Activated naive CD8-positive, alpha-beta T cell (primary cell): ENCODE measurements around the gene KCNK10.

Source experiments
- H3K27ac Mint-ChIP-seq: one replicate; pipeline ENCODE4 v1.8.0; 2021; ENCODE audit warnings: mixed read lengths
- H3K27me3 Mint-ChIP-seq: one replicate; pipeline ENCODE4 v1.8.0; 2021; ENCODE audit warnings: mixed read lengths
- H3K36me3 Mint-ChIP-seq: one replicate; pipeline ENCODE4 v1.8.0; 2021; ENCODE audit warnings: mixed read lengths
- H3K4me1 Mint-ChIP-seq: one replicate; pipeline ENCODE4 v1.8.0; 2021; ENCODE audit warnings: low read depth, mixed read lengths
- H3K4me3 Mint-ChIP-seq: one replicate; pipeline ENCODE4 v1.8.0; 2021; ENCODE audit warnings: mild to moderate bottlenecking, mixed read lengths
- H3K9me3 Mint-ChIP-seq: one replicate; pipeline ENCODE4 v1.8.0; 2021; ENCODE audit warnings: low read depth, mixed read lengths

Gene KCNK10

DNA sequence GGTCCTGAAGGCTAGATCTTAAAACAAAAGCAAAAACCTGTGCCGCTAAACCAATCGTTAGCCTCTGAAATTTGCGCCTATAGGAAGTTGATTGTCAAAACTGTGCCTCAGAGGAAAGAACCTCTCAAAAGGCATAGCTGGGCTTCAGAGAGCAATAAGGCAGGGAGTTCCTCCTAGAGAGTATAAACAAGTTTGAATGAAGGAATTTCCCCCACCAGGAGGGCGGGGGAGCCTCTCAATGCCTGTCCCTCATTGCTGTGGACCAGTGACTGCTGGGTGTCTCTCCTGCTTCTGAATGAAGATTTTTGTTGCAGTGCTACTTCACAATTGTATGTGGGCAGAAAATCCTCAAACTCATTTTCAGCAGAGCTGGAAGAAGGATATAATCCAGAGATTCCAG, 88.6 kb downstream of the KCNK10 start:
- H3K36me3 Mint-ChIP-seq: no peaks in the 10 kb centered on the region
- no peak overlapping the region for H3K27ac Mint-ChIP-seq
- H3K9me3 Mint-ChIP-seq: peaks cover 7% of the 10 kb centered on the region
- no peak overlapping the region for H3K4me3 Mint-ChIP-seq
- H3K4me1 Mint-ChIP-seq: no peaks in the 10 kb centered on the region
- peaks cover 6% of the 10 kb centered on the region for H3K27me3 Mint-ChIP-seq

DNA sequence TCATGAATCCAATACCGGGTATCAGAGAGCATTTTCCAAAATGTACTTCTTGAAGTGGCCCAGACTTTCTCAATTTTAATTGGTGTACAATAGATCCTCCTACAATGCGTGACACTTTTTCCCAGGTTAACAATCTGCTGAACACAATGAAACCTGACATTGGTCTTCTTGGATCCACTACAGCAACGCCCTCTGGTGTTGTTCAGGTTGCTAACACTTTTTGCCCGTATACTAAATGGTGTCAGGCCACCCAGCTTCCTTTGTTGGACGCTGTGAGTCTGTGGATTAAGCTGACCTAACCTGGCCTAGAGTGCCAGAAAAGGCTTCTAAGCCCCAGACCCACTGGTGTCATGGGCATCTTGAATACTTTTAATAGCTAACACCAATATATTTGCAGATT, 89.2 kb downstream of the KCNK10 start:
- Mint-ChIP-seq H3K9me3 (peaks cover 7% of the 10 kb centered on the region), H3K4me3 (no peak overlapping the region), H3K4me1 (no peaks in the 10 kb centered on the region), H3K36me3 (no peaks in the 10 kb centered on the region), H3K27ac (no peak overlapping the region), H3K27me3 (peaks cover 4% of the 10 kb centered on the region)

- H3K4me3 Mint-ChIP-seq: no peak overlapping the region
- no peak overlapping the region for H3K27ac Mint-ChIP-seq
These were observed 90.3 kb downstream of the KCNK10 start for GRCh38 chr14:88232771-88233170.

DNA sequence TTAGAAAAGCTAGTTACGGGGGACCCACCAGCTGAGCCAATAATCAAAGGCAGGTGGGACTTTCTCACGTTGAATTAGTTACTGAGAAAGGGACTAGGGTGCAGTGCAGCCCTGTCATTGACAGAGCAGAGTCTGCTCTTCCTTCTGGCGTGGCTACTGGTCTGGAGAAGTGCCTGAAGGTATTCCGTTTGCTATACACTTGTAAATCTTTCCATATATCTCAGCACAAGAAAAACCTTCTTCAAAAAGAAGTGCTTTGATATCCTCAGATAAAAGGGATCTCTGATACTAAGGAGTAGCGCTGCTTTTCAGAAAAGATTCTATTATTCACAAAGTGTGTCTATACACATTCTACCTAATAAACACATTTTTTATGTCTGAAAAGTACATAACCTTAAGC, 91.5 kb downstream of the KCNK10 start:
- Mint-ChIP-seq H3K36me3 (no peaks in the 10 kb centered on the region), H3K4me3 (no peak overlapping the region), H3K27ac (no peak overlapping the region), H3K27me3 (peaks cover 3% of the 10 kb centered on the region), H3K4me1 (no peaks in the 10 kb centered on the region), H3K9me3 (peaks cover 7% of the 10 kb centered on the region)

More at GRCh38 chr14:88232771-88233170, 90.3 kb downstream of the KCNK10 start:
- Mint-ChIP-seq H3K36me3 (no peaks in the 10 kb centered on the region), H3K9me3 (peaks cover 7% of the 10 kb centered on the region), H3K27me3 (peaks cover 3% of the 10 kb centered on the region), H3K4me1 (no peaks in the 10 kb centered on the region)

- Mint-ChIP-seq H3K9me3 (no peaks in the 10 kb centered on the region), H3K4me1 (no peaks in the 10 kb centered on the region), H3K27me3 (peaks cover 6% of the 10 kb centered on the region)
These were observed 93.6 kb downstream of the KCNK10 start for GRCh38 chr14:88229428-88229827.

DNA sequence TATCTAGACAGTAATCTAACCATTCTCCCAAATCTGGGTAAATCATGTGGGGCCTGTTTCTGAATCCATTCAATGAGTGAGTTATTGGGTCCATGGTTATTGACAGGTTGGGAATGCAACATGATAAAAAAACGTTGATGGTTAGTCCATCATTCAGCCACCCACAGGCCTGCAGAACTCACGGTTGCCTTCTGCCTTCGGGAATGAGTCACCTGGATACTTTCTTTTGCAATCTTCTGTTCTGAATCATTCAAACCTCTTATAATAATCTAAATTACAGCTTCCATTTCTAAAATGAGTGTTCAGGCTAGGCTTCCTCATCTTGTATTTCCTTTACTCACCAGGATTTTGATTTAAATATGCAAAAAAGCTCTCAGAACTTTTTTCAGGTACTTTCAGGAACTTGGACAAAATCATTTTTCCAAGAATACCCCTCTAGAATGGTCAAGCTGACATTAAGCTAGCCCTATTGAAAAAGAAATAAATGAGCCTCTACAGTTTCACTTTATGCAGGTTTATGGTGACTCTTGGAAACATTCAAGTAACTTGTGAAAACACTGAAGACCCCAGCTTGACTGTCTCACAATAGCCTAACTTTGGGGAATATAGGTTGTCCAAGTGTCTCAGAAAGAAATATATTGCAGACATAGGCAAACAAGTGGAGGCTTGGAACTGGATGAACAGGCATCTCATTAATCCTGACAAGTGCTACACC, 94.4 kb downstream of the KCNK10 start:
- Mint-ChIP-seq H3K27me3 (peaks cover 7% of the 10 kb centered on the region), H3K4me3 (no peak overlapping the region), H3K36me3 (peaks cover 2% of the 10 kb centered on the region), H3K9me3 (peaks cover under 1% of the 10 kb centered on the region), H3K4me1 (no peaks in the 10 kb centered on the region), H3K27ac (no peak overlapping the region)

More at GRCh38 chr14:88229428-88229827, 93.6 kb downstream of the KCNK10 start:
- Mint-ChIP-seq H3K4me3 (no peak overlapping the region), H3K36me3 (peaks cover 2% of the 10 kb centered on the region), H3K27ac (no peak overlapping the region)

DNA sequence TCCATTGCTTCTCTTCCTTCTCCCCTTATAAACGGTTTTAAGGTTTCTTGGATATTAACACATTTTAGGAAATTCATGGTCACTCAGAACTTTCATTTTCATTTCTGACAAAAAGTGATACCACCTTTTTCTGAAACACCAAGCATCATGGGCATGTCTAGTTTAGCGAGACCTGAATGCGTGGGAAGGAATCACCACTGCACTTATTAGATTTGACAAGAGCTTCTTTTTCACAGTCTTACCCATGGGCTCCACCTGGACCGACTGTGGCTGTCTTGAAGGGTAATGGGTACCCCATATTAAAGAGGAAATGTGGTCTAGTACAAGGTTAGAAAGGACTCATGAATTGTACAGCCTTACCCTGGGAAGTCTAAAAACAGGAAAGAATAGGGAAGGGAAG, 95.4 kb downstream of the KCNK10 start:
- H3K27me3 Mint-ChIP-seq: peaks cover 11% of the 10 kb centered on the region

DNA sequence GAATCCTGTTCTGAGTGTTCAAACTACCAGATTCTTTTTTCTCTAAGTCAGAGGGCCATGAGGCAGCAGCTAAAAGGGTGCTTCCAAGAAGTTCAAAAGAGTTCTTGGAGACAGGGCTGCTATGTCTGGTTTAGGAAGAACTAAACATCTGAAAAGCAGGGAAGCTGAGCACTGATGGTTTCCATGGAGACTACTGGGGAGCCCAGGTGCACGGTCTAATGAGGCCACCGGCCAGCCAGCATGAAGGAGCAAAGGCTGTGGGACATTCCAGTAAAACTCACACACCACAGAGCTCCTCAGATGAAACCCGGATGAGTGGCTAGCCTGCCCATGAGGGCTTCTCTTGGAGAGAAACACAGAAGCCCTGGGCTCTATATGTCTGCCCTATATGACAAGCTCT, 97.3 kb downstream of the KCNK10 start:
- peaks cover 23% of the 10 kb centered on the region for H3K9me3 Mint-ChIP-seq
- no peak overlapping the region for H3K27ac Mint-ChIP-seq
- no peak overlapping the region for H3K4me3 Mint-ChIP-seq
- peaks cover 7% of the 10 kb centered on the region for H3K36me3 Mint-ChIP-seq
- H3K4me1 Mint-ChIP-seq: no peaks in the 10 kb centered on the region
- H3K27me3 Mint-ChIP-seq: peaks cover 11% of the 10 kb centered on the region

More for the DNA sequence above, 95.4 kb downstream of the KCNK10 start:
- Mint-ChIP-seq H3K9me3 (peaks cover 11% of the 10 kb centered on the region), H3K36me3 (peaks cover 3% of the 10 kb centered on the region), H3K4me3 (no peak overlapping the region), H3K4me1 (no peaks in the 10 kb centered on the region), H3K27ac (no peak overlapping the region)

- Mint-ChIP-seq H3K27ac (no peak overlapping the region), H3K4me3 (no peak overlapping the region), H3K4me1 (no peaks in the 10 kb centered on the region), H3K36me3 (peaks cover 6% of the 10 kb centered on the region), H3K9me3 (peaks cover 22% of the 10 kb centered on the region), H3K27me3 (peaks cover 3% of the 10 kb centered on the region)
These were observed 104.8 kb downstream of the KCNK10 start for GRCh38 chr14:88218119-88218915.

GRCh38 chr14:88212691-88213090, 110.4 kb downstream of the KCNK10 start:
- H3K27ac Mint-ChIP-seq: no peak overlapping the region
- H3K36me3 Mint-ChIP-seq: no peaks in the 10 kb centered on the region
- H3K27me3 Mint-ChIP-seq: peaks cover 12% of the 10 kb centered on the region

GRCh38 chr14:88210426-88210825, 112.6 kb downstream of the KCNK10 start:
- Mint-ChIP-seq H3K4me3 (no peak overlapping the region), H3K9me3 (no peaks in the 10 kb centered on the region), H3K27ac (no peak overlapping the region), H3K27me3 (peaks cover 18% of the 10 kb centered on the region), H3K4me1 (no peaks in the 10 kb centered on the region), H3K36me3 (no peaks in the 10 kb centered on the region)

More at GRCh38 chr14:88212691-88213090, 110.4 kb downstream of the KCNK10 start:
- Mint-ChIP-seq H3K4me3 (no peak overlapping the region), H3K4me1 (no peaks in the 10 kb centered on the region), H3K9me3 (no peaks in the 10 kb centered on the region)

- Mint-ChIP-seq H3K27ac (no peak overlapping the region), H3K4me1 (no peaks in the 10 kb centered on the region), H3K4me3 (no peak overlapping the region), H3K9me3 (no peaks in the 10 kb centered on the region), H3K27me3 (peaks cover 22% of the 10 kb centered on the region), H3K36me3 (no peaks in the 10 kb centered on the region)
These were observed 113.8 kb downstream of the KCNK10 start for GRCh38 chr14:88209273-88209672.

- no peaks in the 10 kb centered on the region for H3K9me3 Mint-ChIP-seq
- no peaks in the 10 kb centered on the region for H3K36me3 Mint-ChIP-seq
- peaks cover 22% of the 10 kb centered on the region for H3K27me3 Mint-ChIP-seq
- H3K4me1 Mint-ChIP-seq: no peaks in the 10 kb centered on the region
- no peak overlapping the region for H3K27ac Mint-ChIP-seq
- no peak overlapping the region for H3K4me3 Mint-ChIP-seq
These were observed 114.2 kb downstream of the KCNK10 start for GRCh38 chr14:88208858-88209257.

- Mint-ChIP-seq H3K4me3 (no peak overlapping the region), H3K4me1 (no peaks in the 10 kb centered on the region), H3K27me3 (peaks cover 19% of the 10 kb centered on the region), H3K36me3 (no peaks in the 10 kb centered on the region), H3K9me3 (no peaks in the 10 kb centered on the region), H3K27ac (no peak overlapping the region)
These were observed 118.8 kb downstream of the KCNK10 start for GRCh38 chr14:88204221-88204620.

DNA sequence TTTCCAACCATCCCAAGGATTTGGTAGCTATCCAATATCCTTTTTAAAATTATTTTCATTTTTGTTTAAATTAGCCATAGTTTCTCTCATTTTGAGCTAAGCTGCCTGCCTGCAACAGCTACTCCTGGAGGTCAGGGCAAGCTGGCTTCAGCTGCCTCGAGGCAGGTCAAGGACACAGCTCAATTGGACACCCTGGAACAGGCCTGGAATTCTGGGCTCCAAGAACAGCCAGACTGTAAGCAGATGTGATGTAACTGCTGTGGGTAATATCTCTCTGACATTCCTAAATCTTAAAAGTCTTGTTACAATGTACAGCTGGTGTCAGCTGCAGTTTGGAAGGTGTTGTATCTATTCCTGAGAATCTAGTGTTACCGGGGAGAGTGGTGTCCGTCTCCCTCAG, 119.8 kb downstream of the KCNK10 start:
- no peak overlapping the region for H3K4me3 Mint-ChIP-seq
- H3K36me3 Mint-ChIP-seq: no peaks in the 10 kb centered on the region
- no peaks in the 10 kb centered on the region for H3K4me1 Mint-ChIP-seq
- H3K27me3 Mint-ChIP-seq: peaks cover 18% of the 10 kb centered on the region
- no peak overlapping the region for H3K27ac Mint-ChIP-seq
- no peaks in the 10 kb centered on the region for H3K9me3 Mint-ChIP-seq
